HepG2 (cell line): ENCODE measurements around the gene KCTD14. TPM values are rescaled to one million over a fixed set of nuclear protein-coding genes. Genes with fewer than 3 reads are reported as not detected.

ENCODE experiments used
- ARNT2 ChIP-seq: sonication (generic); formaldehyde crosslinking; IDR thresholded peaks from 2 replicates; pipeline ENCODE4 v1.8.0; 2022; ENCODE audit warnings: mild to moderate bottlenecking, low read depth, missing genetic modification reagents, moderate library complexity
- ASH2L ChIP-seq: fragments of 300-600, 200-600 bp; sonication (generic); IDR thresholded peaks from 2 replicates; pipeline ENCODE4 v1.7.0; 2017; ENCODE audit warnings: low read depth, mild to moderate bottlenecking, moderate library complexity, mixed read lengths, low read length; ENCODE audit not compliant: insufficient read length
- CBX5 ChIP-seq: sonication (generic); formaldehyde crosslinking; IDR thresholded peaks from 2 replicates; pipeline ENCODE4 v1.4.0; 2020; ENCODE audit warnings: missing genetic modification reagents, borderline replicate concordance
- ETV6 ChIP-seq: sonication (generic); formaldehyde crosslinking; conservative IDR thresholded peaks from 2 replicates; pipeline ENCODE4 v1.4.0; 2020; ENCODE audit warnings: missing genetic modification reagents
- FOXJ3 ChIP-seq: sonication (generic); formaldehyde crosslinking; IDR thresholded peaks from 2 replicates; pipeline ENCODE4 v1.4.0; 2020; ENCODE audit warnings: missing genetic modification reagents, mild to moderate bottlenecking, borderline replicate concordance
- MLX ChIP-seq: IDR thresholded peaks from 2 replicates; pipeline ENCODE4 v1.6.1; 2016
- NAIF1 ChIP-seq: sonication (generic); formaldehyde crosslinking; IDR thresholded peaks from 2 replicates; pipeline ENCODE4 v1.5.0; 2020; ENCODE audit warnings: mild to moderate bottlenecking, missing genetic modification reagents, borderline replicate concordance
- RELA ChIP-seq: sonication (generic); formaldehyde crosslinking; IDR thresholded peaks from 2 replicates; pipeline ENCODE4 v1.4.0; 2020; ENCODE audit warnings: missing genetic modification reagents
- REST ChIP-seq, 2 experiments: IDR thresholded peaks; 2 replicates each; pipeline ENCODE4 v1.6.1; 2011 to 2012; ENCODE audit warnings: low read length in 2 of 2, borderline replicate concordance in 1 of 2, low read depth in 1 of 2, mild to moderate bottlenecking in 1 of 2, moderate library complexity in 1 of 2
- ZNF225 ChIP-seq: sonication (generic); formaldehyde crosslinking; IDR thresholded peaks from 2 replicates; pipeline ENCODE4 v1.4.0; 2020; ENCODE audit warnings: mild to moderate bottlenecking, missing genetic modification reagents
- ZNF263 ChIP-seq: sonication (generic); formaldehyde crosslinking; IDR thresholded peaks from 2 replicates; pipeline ENCODE4 v1.4.0; 2020; ENCODE audit warnings: missing genetic modification reagents
- ZNF589 ChIP-seq: sonication (generic); formaldehyde crosslinking; conservative IDR thresholded peaks from 2 replicates; pipeline ENCODE4 v1.8.0; 2022; ENCODE audit warnings: mild to moderate bottlenecking, moderate library complexity, missing genetic modification reagents
- ZNF7 ChIP-seq: IDR thresholded peaks from 2 replicates; pipeline ENCODE4 v1.6.1; 2016; ENCODE audit warnings: missing biosample characterization, missing genetic modification reagents
- polyA plus RNA-seq, 8 experiments: library from polyadenylated mRNA; depleted of rRNA in 3 of 8; stranded (reverse) in 7 of 8; unstranded in 1 of 8; fragments of >200 nt; fragmentation: Illumina TruSeq in 4 of 8; extraction: Trizol in 4 of 8; gene quantifications; 2 replicates each; pipeline versions ENCODE4 v1.2.1 to v1.2.3, GENCODE V29; 2011 to 2016; ENCODE audit warnings: low read depth in 4 of 8, missing spikeins in 1 of 8, mixed read lengths in 1 of 8; ENCODE audit not compliant: insufficient read depth in 1 of 8
- total RNA-seq, 5 experiments: library from RNA; depleted of rRNA; stranded (reverse); fragments of >200 nt; fragmentation: Illumina TruSeq; extraction: Trizol; gene quantifications; 2 replicates each; pipeline ENCODE4 v1.2.3, GENCODE V29; 2016; ENCODE audit warnings: low read depth in 1 of 5
- TF ChIP-seq, protein P1 (sequence below): sonication (generic); formaldehyde crosslinking; conservative IDR thresholded peaks from 2 replicates; pipeline ENCODE4 v1.8.0; 2022; ENCODE audit warnings: missing genetic modification reagents
- TF ChIP-seq, protein P2 (sequence below): sonication (generic); formaldehyde crosslinking; IDR thresholded peaks from 2 replicates; pipeline ENCODE4 v1.5.1; 2020; ENCODE audit warnings: mild to moderate bottlenecking, missing genetic modification reagents, moderate library complexity
- TF ChIP-seq, protein P3 (sequence below): sonication (generic); formaldehyde crosslinking; IDR thresholded peaks from 2 replicates; pipeline ENCODE4 v1.8.0; 2022; ENCODE audit warnings: mild to moderate bottlenecking, missing genetic modification reagents; ENCODE audit not compliant: insufficient replicate concordance

The KCTD14 gene
- total and polyA plus RNA-seq, 2 of the 13 experiments (the other 11 are each of a cell fraction or from before 2014, with no cell fraction given): 10.3 to 15.6 TPM

DNA sequence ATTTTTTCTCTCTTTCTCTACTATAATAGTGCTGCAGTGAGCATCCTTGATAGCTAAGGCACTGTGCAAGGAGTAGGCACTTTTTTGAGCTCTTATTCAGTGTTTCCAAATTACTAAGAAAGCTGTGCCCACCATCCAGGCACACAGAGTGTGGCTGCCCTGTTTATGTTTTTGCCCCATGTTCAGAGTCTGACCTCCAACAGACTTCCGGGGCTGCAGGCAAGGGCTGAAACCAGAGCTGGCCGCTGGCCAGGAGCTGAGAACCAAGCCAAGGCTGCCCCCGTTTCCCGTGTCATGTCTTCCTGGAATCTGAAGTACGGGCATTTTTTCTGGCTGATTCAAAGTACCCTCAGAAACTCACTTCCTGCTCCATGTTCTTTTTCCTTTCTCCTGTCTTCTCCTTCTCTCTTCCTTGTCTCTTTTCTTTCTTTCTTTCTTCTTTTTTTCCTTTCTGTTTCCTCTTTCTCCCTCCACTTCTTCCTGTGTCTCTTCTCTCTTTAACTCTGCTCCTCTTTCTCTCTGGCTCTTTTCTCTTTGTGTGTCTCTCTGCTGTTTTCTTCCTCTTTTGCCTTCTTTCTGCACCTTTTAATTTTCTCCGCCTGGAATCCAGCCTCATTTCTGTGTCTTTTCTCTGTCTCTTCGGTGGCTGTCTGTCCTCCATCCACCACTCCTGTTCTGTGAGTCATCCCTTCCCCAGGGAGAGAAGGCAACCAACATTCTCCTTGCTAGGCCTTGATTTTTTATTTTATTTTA is 17.0 kb upstream of the KCTD14 start (continued):
- no peak for TF ChIP-seq ETV6 (CRISPR knock-in tag)
- no peak for TF ChIP-seq ARNT2 (CRISPR knock-in tag)
- TF ChIP-seq, protein P1, sequence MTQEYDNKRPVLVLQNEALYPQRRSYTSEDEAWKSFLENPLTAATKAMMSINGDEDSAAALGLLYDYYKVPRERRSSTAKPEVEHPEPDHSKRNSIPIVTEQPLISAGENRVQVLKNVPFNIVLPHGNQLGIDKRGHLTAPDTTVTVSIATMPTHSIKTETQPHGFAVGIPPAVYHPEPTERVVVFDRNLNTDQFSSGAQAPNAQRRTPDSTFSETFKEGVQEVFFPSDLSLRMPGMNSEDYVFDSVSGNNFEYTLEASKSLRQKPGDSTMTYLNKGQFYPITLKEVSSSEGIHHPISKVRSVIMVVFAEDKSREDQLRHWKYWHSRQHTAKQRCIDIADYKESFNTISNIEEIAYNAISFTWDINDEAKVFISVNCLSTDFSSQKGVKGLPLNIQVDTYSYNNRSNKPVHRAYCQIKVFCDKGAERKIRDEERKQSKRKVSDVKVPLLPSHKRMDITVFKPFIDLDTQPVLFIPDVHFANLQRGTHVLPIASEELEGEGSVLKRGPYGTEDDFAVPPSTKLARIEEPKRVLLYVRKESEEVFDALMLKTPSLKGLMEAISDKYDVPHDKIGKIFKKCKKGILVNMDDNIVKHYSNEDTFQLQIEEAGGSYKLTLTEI (CRISPR knock-in tag): no peak
- no peak for TF ChIP-seq FOXJ3
- no peak for TF ChIP-seq ZNF225 (CRISPR knock-in tag)
- TF ChIP-seq, protein P2, sequence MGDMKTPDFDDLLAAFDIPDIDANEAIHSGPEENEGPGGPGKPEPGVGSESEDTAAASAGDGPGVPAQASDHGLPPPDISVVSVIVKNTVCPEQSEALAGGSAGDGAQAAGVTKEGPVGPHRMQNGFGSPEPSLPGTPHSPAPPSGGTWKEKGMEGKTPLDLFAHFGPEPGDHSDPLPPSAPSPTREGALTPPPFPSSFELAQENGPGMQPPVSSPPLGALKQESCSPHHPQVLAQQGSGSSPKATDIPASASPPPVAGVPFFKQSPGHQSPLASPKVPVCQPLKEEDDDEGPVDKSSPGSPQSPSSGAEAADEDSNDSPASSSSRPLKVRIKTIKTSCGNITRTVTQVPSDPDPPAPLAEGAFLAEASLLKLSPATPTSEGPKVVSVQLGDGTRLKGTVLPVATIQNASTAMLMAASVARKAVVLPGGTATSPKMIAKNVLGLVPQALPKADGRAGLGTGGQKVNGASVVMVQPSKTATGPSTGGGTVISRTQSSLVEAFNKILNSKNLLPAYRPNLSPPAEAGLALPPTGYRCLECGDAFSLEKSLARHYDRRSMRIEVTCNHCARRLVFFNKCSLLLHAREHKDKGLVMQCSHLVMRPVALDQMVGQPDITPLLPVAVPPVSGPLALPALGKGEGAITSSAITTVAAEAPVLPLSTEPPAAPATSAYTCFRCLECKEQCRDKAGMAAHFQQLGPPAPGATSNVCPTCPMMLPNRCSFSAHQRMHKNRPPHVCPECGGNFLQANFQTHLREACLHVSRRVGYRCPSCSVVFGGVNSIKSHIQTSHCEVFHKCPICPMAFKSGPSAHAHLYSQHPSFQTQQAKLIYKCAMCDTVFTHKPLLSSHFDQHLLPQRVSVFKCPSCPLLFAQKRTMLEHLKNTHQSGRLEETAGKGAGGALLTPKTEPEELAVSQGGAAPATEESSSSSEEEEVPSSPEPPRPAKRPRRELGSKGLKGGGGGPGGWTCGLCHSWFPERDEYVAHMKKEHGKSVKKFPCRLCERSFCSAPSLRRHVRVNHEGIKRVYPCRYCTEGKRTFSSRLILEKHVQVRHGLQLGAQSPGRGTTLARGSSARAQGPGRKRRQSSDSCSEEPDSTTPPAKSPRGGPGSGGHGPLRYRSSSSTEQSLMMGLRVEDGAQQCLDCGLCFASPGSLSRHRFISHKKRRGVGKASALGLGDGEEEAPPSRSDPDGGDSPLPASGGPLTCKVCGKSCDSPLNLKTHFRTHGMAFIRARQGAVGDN: peak; percentile 85
- TF ChIP-seq ASH2L: no peak
- TF ChIP-seq ZNF589 (CRISPR knock-in tag): no peak
- TF ChIP-seq ZNF7 (CRISPR knock-in tag): no peak
- TF ChIP-seq REST (IDR thresholded peaks at IDR 0.05; ENCODE audit: borderline replicate concordance in 1 of 2, low read depth in 1 of 2, low read length in 2 of 2): no peak
- peak; percentile 66; the same call in 1 of the 2 replicates for TF ChIP-seq NAIF1 (CRISPR knock-in tag)
- TF ChIP-seq RELA (CRISPR knock-in tag): no peak
- TF ChIP-seq, protein P3, sequence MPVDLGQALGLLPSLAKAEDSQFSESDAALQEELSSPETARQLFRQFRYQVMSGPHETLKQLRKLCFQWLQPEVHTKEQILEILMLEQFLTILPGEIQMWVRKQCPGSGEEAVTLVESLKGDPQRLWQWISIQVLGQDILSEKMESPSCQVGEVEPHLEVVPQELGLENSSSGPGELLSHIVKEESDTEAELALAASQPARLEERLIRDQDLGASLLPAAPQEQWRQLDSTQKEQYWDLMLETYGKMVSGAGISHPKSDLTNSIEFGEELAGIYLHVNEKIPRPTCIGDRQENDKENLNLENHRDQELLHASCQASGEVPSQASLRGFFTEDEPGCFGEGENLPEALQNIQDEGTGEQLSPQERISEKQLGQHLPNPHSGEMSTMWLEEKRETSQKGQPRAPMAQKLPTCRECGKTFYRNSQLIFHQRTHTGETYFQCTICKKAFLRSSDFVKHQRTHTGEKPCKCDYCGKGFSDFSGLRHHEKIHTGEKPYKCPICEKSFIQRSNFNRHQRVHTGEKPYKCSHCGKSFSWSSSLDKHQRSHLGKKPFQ (CRISPR knock-in tag): no peak
- no peak for TF ChIP-seq CBX5 (CRISPR knock-in tag)
- TF ChIP-seq ZNF263 (CRISPR knock-in tag): peak; percentile 48; the same call in 1 of the 2 replicates
- TF ChIP-seq MLX: peak; percentile 48; the same call in 1 of the 2 replicates
